T-helper 22 cell (primary cell): ENCODE data around the gene JMJD1C.
"Not testable (repeated sequence)": the region's sequence is repeated elsewhere in the genome, so short reads cannot be mapped to it uniquely, and the experiment has no call there.

Experiments used
- DNase-seq: peaks from one replicate; pipeline ENCODE4 v3.0.0-alpha.2; 2020; ENCODE audit warnings: low read depth

The JMJD1C gene

GRCh38 chr10:63286754-63287264 is 179.0 kb downstream of the JMJD1C start:
- no peak for DNase-seq

- no peak for DNase-seq
These were observed 179.4 kb downstream of the JMJD1C start for GRCh38 chr10:63286340-63286739.

GRCh38 chr10:63283901-63284300 is 181.9 kb downstream of the JMJD1C start:
- DNase-seq = not testable (repeated sequence)

- DNase-seq = no peak
These were observed 182.7 kb downstream of the JMJD1C start for GRCh38 chr10:63283093-63283492.

- no peak for DNase-seq
These were observed 183.8 kb downstream of the JMJD1C start for GRCh38 chr10:63281967-63282366.

GRCh38 chr10:63280386-63280785 is 185.4 kb downstream of the JMJD1C start:
- DNase-seq = no peak

- no peak for DNase-seq
These were observed 190.7 kb downstream of the JMJD1C start for GRCh38 chr10:63275094-63275493.

- DNase-seq = no peak
These were observed 192.2 kb downstream of the JMJD1C start for GRCh38 chr10:63273577-63273976.

GRCh38 chr10:63268798-63269503 is 196.8 kb downstream of the JMJD1C start:
- DNase-seq = peak; percentile 75

- no peak for DNase-seq
These were observed 197.5 kb downstream of the JMJD1C start for GRCh38 chr10:63268149-63268797.

- no peak for DNase-seq
These were observed 198.2 kb downstream of the JMJD1C start for GRCh38 chr10:63267414-63268148.

GRCh38 chr10:63266391-63267316 is 199.1 kb downstream of the JMJD1C start:
- no peak for DNase-seq

GRCh38 chr10:63265683-63266235 is 200.0 kb downstream of the JMJD1C start:
- DNase-seq = no peak

- peak; percentile 12 for DNase-seq
These were observed 200.6 kb downstream of the JMJD1C start for GRCh38 chr10:63265222-63265617.

GRCh38 chr10:63264617-63265221 is 201.1 kb downstream of the JMJD1C start:
- no peak for DNase-seq

- no peak for DNase-seq
These were observed 203.2 kb downstream of the JMJD1C start for GRCh38 chr10:63262430-63263073.

GRCh38 chr10:63261496-63261895 is 204.3 kb downstream of the JMJD1C start:
- DNase-seq = no peak

GRCh38 chr10:63260860-63261251 is 204.9 kb downstream of the JMJD1C start:
- DNase-seq = no peak

- no peak for DNase-seq
These were observed 205.5 kb downstream of the JMJD1C start for GRCh38 chr10:63260103-63260859.
